BE2C (cell line): Measurements from ENCODE around the gene CGN.
A peak's percentile ranks its signal among the peaks of the same experiment; 100 is the strongest.

Source experiments
- DNase-seq: peaks from one replicate; pipeline ENCODE4 v3.0.0-alpha.2; 2020
- H3K27me3 ChIP-seq: fragments of 250-450 bp; sonication (Bioruptor Pico); 2 replicates; pipeline ENCODE4 v1.5.1; 2020; ENCODE audit warnings: mild to moderate bottlenecking
- H3K36me3 ChIP-seq: fragments of 250-450 bp; sonication (Bioruptor Pico); 2 replicates; pipeline ENCODE4 v1.5.1; 2020; ENCODE audit warnings: mild to moderate bottlenecking
- H3K4me1 ChIP-seq: fragments of 250-450 bp; sonication (Bioruptor Pico); 2 replicates; pipeline ENCODE4 v1.5.1; 2020
- H3K4me3 ChIP-seq: 2 replicates; pipeline ENCODE4 v1.5.1; 2011; ENCODE audit warnings: low read depth, low read length
- H3K9me3 ChIP-seq: fragments of 250-450 bp; sonication (Bioruptor Pico); 2 replicates; pipeline ENCODE4 v1.5.1; 2020
- TF ChIP-seq, protein P1 (sequence below): IDR thresholded peaks from 2 replicates; pipeline ENCODE4 v1.5.1; 2012; ENCODE audit warnings: mild to moderate bottlenecking, low read depth, low read length

Gene CGN

GRCh38 chr1:151539321-151540020, 28.3 kb downstream of the CGN start:
- H3K9me3 ChIP-seq = no peaks in the 10 kb centered on the region
- TF ChIP-seq, protein P1, sequence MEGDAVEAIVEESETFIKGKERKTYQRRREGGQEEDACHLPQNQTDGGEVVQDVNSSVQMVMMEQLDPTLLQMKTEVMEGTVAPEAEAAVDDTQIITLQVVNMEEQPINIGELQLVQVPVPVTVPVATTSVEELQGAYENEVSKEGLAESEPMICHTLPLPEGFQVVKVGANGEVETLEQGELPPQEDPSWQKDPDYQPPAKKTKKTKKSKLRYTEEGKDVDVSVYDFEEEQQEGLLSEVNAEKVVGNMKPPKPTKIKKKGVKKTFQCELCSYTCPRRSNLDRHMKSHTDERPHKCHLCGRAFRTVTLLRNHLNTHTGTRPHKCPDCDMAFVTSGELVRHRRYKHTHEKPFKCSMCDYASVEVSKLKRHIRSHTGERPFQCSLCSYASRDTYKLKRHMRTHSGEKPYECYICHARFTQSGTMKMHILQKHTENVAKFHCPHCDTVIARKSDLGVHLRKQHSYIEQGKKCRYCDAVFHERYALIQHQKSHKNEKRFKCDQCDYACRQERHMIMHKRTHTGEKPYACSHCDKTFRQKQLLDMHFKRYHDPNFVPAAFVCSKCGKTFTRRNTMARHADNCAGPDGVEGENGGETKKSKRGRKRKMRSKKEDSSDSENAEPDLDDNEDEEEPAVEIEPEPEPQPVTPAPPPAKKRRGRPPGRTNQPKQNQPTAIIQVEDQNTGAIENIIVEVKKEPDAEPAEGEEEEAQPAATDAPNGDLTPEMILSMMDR = no peak
- H3K4me3 ChIP-seq = peak overlapping the region; percentile 90
- peaks cover 5% of the 10 kb centered on the region for H3K4me1 ChIP-seq
- no peaks in the 10 kb centered on the region for H3K36me3 ChIP-seq
- H3K27me3 ChIP-seq = no peaks in the 10 kb centered on the region
- peak; percentile 85 for DNase-seq

- H3K9me3 ChIP-seq = no peaks in the 10 kb centered on the region
Measured at GRCh38 chr1:151540021-151540981, 29.1 kb downstream of the CGN start, which contains the start of gene TUFT1. Gene TUFT1, plus strand, starts transcription at chr1:151540309. Its CDS starts 58 bp downstream, at chr1:151540367.

DNA sequence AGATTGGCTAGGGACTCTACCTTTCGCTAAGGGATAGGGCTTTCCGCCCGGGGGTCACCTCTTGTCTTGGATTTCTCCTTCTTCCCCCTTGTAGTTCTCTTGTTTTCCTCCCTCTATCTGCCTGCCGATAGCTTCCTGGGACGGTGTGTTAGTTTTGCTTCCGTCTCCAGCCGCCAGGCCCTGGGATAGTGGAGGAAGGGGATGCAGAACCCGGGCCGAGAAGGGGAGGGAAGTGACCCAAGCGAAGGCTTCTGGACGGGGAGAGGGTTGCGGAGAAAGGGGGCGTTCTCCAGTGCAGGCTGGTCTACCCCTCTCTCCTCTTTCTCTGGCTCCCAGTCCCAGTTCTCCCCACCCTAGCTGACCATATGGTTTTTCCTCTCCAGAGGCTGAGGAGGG, 29.8 kb downstream of the CGN start:
- Histone ChIP-seq H3K4me3 (peak overlapping the region; percentile 90), H3K36me3 (no peaks in the 10 kb centered on the region), H3K27me3 (no peaks in the 10 kb centered on the region), H3K9me3 (no peaks in the 10 kb centered on the region), H3K4me1 (peaks cover 5% of the 10 kb centered on the region)
- TF ChIP-seq, protein P1 = peak; percentile 8; the same call in 1 of the 2 replicates
- DNase-seq = no peak

More at GRCh38 chr1:151540021-151540981, 29.1 kb downstream of the CGN start, which contains the start of gene TUFT1:
- Histone ChIP-seq H3K36me3 (no peaks in the 10 kb centered on the region), H3K4me3 (peak within 1 kb of the TSS; percentile 90), H3K27me3 (no peaks in the 10 kb centered on the region), H3K4me1 (peaks cover 5% of the 10 kb centered on the region)
- TF ChIP-seq, protein P1 = no peak
- peak; percentile 98 for DNase-seq

DNA sequence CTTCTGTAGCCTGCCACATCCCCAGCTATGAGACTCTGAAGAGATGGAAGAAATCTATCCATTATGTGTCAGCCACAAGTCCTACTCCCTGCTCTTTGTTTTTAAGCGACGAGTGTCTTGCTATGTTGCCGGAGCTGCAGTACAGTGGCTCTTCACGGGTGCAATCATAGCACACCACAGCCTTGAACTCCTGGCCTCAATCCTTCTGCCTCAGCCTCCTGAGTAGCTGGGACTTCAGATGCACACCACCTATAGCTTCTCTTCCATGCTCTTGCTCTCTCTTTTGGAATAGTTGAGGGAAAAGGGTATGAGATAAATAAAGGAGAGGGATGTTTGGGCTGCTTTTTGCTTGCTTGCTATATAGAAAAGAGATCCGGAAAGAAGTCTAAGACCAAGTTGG, 30.6 kb downstream of the CGN start:
- no peak overlapping the region for H3K4me3 ChIP-seq
- no peak for DNase-seq
- TF ChIP-seq, protein P1 = no peak
- no peaks in the 10 kb centered on the region for H3K27me3 ChIP-seq
- peaks cover 5% of the 10 kb centered on the region for H3K4me1 ChIP-seq
- no peaks in the 10 kb centered on the region for H3K36me3 ChIP-seq
- no peaks in the 10 kb centered on the region for H3K9me3 ChIP-seq

- TF ChIP-seq, protein P1 = no peak
- no peak for DNase-seq
- H3K4me3 ChIP-seq = no peak overlapping the region
Measured at GRCh38 chr1:151542710-151543129, 31.5 kb downstream of the CGN start.

More at GRCh38 chr1:151542710-151543129, 31.5 kb downstream of the CGN start:
- Histone ChIP-seq H3K4me1 (peaks cover 5% of the 10 kb centered on the region), H3K36me3 (no peaks in the 10 kb centered on the region), H3K27me3 (no peaks in the 10 kb centered on the region), H3K9me3 (no peaks in the 10 kb centered on the region)
